Activated T-cell treated with anti-CD3 and anti-CD28 coated beads, Interleukin-2, amount 50 U/mL, for 4 hours (primary cell): ENCODE measurements around the gene PPP1R2. TPM values are rescaled to one million over a fixed set of nuclear protein-coding genes. Genes with fewer than 3 reads are reported as not detected.
"Not testable (repeated sequence)": the region's sequence is repeated elsewhere in the genome, so short reads cannot be mapped to it uniquely, and the experiment has no call there.

Experiments used
- ATAC-seq, 2 donors: fragments of 200-7000 bp; cut with Tn5 transposase; one replicate each; pipeline ENCODE4 v1.10.0; 2021
- DNase-seq: peaks from one replicate; pipeline ENCODE4 v3.0.0-alpha.2; 2020
- H3K27me3 Mint-ChIP-seq: one replicate; pipeline ENCODE4 v1.8.0; 2021; ENCODE audit warnings: low read depth, mixed read lengths
- H3K36me3 Mint-ChIP-seq: one replicate; pipeline ENCODE4 v1.8.0; 2022; ENCODE audit warnings: mixed read lengths; ENCODE audit not compliant: insufficient read depth
- H3K4me1 Mint-ChIP-seq: one replicate; pipeline ENCODE4 v1.8.0; 2021; ENCODE audit warnings: low read depth, mixed read lengths
- H3K4me3 Mint-ChIP-seq: one replicate; pipeline ENCODE4 v1.8.0; 2021; ENCODE audit warnings: mild to moderate bottlenecking, moderate library complexity, mixed read lengths
- H3K9me3 Mint-ChIP-seq: one replicate; pipeline ENCODE4 v1.8.0; 2021; ENCODE audit warnings: mixed read lengths
- total RNA-seq, 3 donors: library from RNA; stranded (reverse); gene quantifications; one replicate each; pipeline ENCODE4 v1.2.1, GENCODE V29; 2021

The PPP1R2 gene
- 10 to 100 TPM; 73.2 to 91.7 (median 77.6) TPM for total RNA-seq

GRCh38 chr3:195542698-195543499 is at the start of gene PPP1R2:
Gene PPP1R2 (minus strand): TSS chr3:195543325. CDS start chr3:195543025, 300 bp downstream.
- peak; percentile 91 for DNase-seq
- H3K9me3 Mint-ChIP-seq: no peaks in the 10 kb centered on the region
- no peaks in the 10 kb centered on the region for H3K27me3 Mint-ChIP-seq
- H3K4me3 Mint-ChIP-seq: peak within 1 kb of the TSS; percentile 85
- H3K36me3 Mint-ChIP-seq: peaks cover 5% of the 10 kb centered on the region
- H3K4me1 Mint-ChIP-seq: peaks cover 72% of the 10 kb centered on the region
- ATAC-seq: peak; percentile 84 to 85

- Mint-ChIP-seq H3K4me1 (no peaks in the 10 kb centered on the region), H3K4me3 (no peak overlapping the region), H3K9me3 (no peaks in the 10 kb centered on the region), H3K36me3 (no peaks in the 10 kb centered on the region), H3K27me3 (no peaks in the 10 kb centered on the region)
- ATAC-seq (no peak), DNase-seq (no peak)
These were observed 48.7 kb upstream of the PPP1R2 start for GRCh38 chr3:195591852-195592251.

GRCh38 chr3:195591220-195591619 is 48.1 kb upstream of the PPP1R2 start:
- Mint-ChIP-seq H3K4me3 (no peak overlapping the region), H3K4me1 (peaks cover 1% of the 10 kb centered on the region), H3K36me3 (no peaks in the 10 kb centered on the region), H3K9me3 (no peaks in the 10 kb centered on the region), H3K27me3 (no peaks in the 10 kb centered on the region)
- ATAC-seq: no peak
- DNase-seq: no peak

GRCh38 chr3:195590381-195590780 is 47.3 kb upstream of the PPP1R2 start:
- H3K4me3 Mint-ChIP-seq, H3K9me3 Mint-ChIP-seq, H3K27me3 Mint-ChIP-seq, H3K36me3 Mint-ChIP-seq, H3K4me1 Mint-ChIP-seq, DNase-seq, ATAC-seq: not testable (repeated sequence)

- H3K36me3 Mint-ChIP-seq, H3K27me3 Mint-ChIP-seq, H3K9me3 Mint-ChIP-seq, DNase-seq, H3K4me1 Mint-ChIP-seq, ATAC-seq, H3K4me3 Mint-ChIP-seq: not testable (repeated sequence)
These were observed 46.7 kb upstream of the PPP1R2 start for GRCh38 chr3:195589796-195590195.

GRCh38 chr3:195587824-195588223 is 44.7 kb upstream of the PPP1R2 start:
- Mint-ChIP-seq H3K9me3 (no peaks in the 10 kb centered on the region), H3K4me3 (no peak overlapping the region), H3K4me1 (peaks cover 4% of the 10 kb centered on the region), H3K27me3 (no peaks in the 10 kb centered on the region), H3K36me3 (no peaks in the 10 kb centered on the region)
- DNase-seq (no peak), ATAC-seq (peak in 1 of 2 donors; percentile 49)

GRCh38 chr3:195587406-195587805 is 44.3 kb upstream of the PPP1R2 start:
- peaks cover 4% of the 10 kb centered on the region for H3K4me1 Mint-ChIP-seq
- no peaks in the 10 kb centered on the region for H3K9me3 Mint-ChIP-seq
- H3K27me3 Mint-ChIP-seq: no peaks in the 10 kb centered on the region
- no peak for ATAC-seq
- H3K36me3 Mint-ChIP-seq: no peaks in the 10 kb centered on the region
- H3K4me3 Mint-ChIP-seq: no peak overlapping the region
- DNase-seq: no peak

GRCh38 chr3:195584543-195584870 is 41.4 kb upstream of the PPP1R2 start:
- no peaks in the 10 kb centered on the region for H3K36me3 Mint-ChIP-seq
- no peaks in the 10 kb centered on the region for H3K27me3 Mint-ChIP-seq
- H3K9me3 Mint-ChIP-seq: no peaks in the 10 kb centered on the region
- DNase-seq: no peak
- H3K4me1 Mint-ChIP-seq: peaks cover 4% of the 10 kb centered on the region
- no peak overlapping the region for H3K4me3 Mint-ChIP-seq
- ATAC-seq: no peak

- Mint-ChIP-seq H3K4me1 (peaks cover 4% of the 10 kb centered on the region), H3K4me3 (no peak within 1 kb of the TSS), H3K36me3 (no peaks in the 10 kb centered on the region), H3K27me3 (no peaks in the 10 kb centered on the region), H3K9me3 (no peaks in the 10 kb centered on the region)
- no peak for ATAC-seq
- no peak for DNase-seq
These were observed 40.9 kb upstream of the PPP1R2 start, which contains the start of gene APOD for GRCh38 chr3:195583831-195584542. Gene APOD (minus strand): TSS chr3:195583940. CDS start chr3:195579461, 4,479 bp downstream.

- H3K27me3 Mint-ChIP-seq: no peaks in the 10 kb centered on the region
- no peak overlapping the region for H3K4me3 Mint-ChIP-seq
- H3K36me3 Mint-ChIP-seq: no peaks in the 10 kb centered on the region
- H3K4me1 Mint-ChIP-seq: peaks cover 4% of the 10 kb centered on the region
- no peaks in the 10 kb centered on the region for H3K9me3 Mint-ChIP-seq
- ATAC-seq: no peak
- DNase-seq: no peak
These were observed 39.8 kb upstream of the PPP1R2 start for GRCh38 chr3:195582947-195583346.

- ATAC-seq (no peak), DNase-seq (no peak)
- Mint-ChIP-seq H3K27me3 (no peaks in the 10 kb centered on the region), H3K4me1 (no peaks in the 10 kb centered on the region), H3K4me3 (no peak overlapping the region), H3K9me3 (no peaks in the 10 kb centered on the region), H3K36me3 (no peaks in the 10 kb centered on the region)
These were observed 37.8 kb upstream of the PPP1R2 start for GRCh38 chr3:195580744-195581443.

GRCh38 chr3:195579281-195579680 is 36.2 kb upstream of the PPP1R2 start:
- DNase-seq (no peak), ATAC-seq (no peak)
- no peaks in the 10 kb centered on the region for H3K36me3 Mint-ChIP-seq
- no peaks in the 10 kb centered on the region for H3K27me3 Mint-ChIP-seq
- no peaks in the 10 kb centered on the region for H3K9me3 Mint-ChIP-seq
- no peak overlapping the region for H3K4me3 Mint-ChIP-seq
- H3K4me1 Mint-ChIP-seq: no peaks in the 10 kb centered on the region

- DNase-seq (no peak), ATAC-seq (no peak)
- Mint-ChIP-seq H3K4me1 (no peaks in the 10 kb centered on the region), H3K9me3 (no peaks in the 10 kb centered on the region), H3K4me3 (no peak overlapping the region), H3K36me3 (no peaks in the 10 kb centered on the region), H3K27me3 (no peaks in the 10 kb centered on the region)
These were observed 35.4 kb upstream of the PPP1R2 start for GRCh38 chr3:195578565-195578964.

- no peaks in the 10 kb centered on the region for H3K9me3 Mint-ChIP-seq
- ATAC-seq (no peak), DNase-seq (no peak)
- no peaks in the 10 kb centered on the region for H3K4me1 Mint-ChIP-seq
- H3K4me3 Mint-ChIP-seq: no peak overlapping the region
- H3K36me3 Mint-ChIP-seq: no peaks in the 10 kb centered on the region
- no peaks in the 10 kb centered on the region for H3K27me3 Mint-ChIP-seq
These were observed 34.6 kb upstream of the PPP1R2 start for GRCh38 chr3:195577645-195578177.
